Lower leg skin (tissue), 3 donors: ENCODE measurements around the gene ESYT2.

ENCODE experiments used
- POLR2A ChIP-seq, 2 donors: fragments of 450-650 bp; IDR thresholded peaks; one replicate each; pipeline ENCODE4 v1.6.1; 2016 to 2017; ENCODE audit warnings: antibody characterized with exemption in 2 of 2, mild to moderate bottlenecking in 1 of 2, moderate library complexity in 1 of 2
- TF ChIP-seq, protein P1 (sequence below), 3 donors: fragments of 450-650 bp; IDR thresholded peaks; one replicate each; pipeline ENCODE4 v1.5.1; 2016; ENCODE audit warnings: antibody characterized with exemption in 3 of 3, mild to moderate bottlenecking in 3 of 3, moderate library complexity in 2 of 3

DNA sequence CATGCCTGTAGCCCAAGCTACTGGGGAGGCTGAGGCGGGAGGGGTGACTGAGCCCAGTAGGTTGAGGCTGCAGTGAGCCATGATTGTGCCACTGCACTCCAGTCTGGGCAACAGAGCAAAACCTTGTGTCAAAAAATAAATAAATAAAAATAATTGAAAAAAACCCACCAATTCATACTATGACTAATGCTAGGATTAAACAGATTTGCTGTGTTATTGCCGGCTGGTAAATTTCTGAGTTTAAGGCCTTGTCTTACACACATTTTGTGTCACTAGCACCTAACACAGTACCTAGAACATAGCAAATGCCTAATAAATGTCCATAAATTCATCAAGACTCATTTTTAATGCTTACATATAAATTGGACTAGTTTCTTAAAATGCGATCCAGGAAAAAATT is 8.7 kb downstream of the ESYT2 start:
- no peak for TF ChIP-seq POLR2A (IDR thresholded peaks at IDR 0.05)
- TF ChIP-seq, protein P1, sequence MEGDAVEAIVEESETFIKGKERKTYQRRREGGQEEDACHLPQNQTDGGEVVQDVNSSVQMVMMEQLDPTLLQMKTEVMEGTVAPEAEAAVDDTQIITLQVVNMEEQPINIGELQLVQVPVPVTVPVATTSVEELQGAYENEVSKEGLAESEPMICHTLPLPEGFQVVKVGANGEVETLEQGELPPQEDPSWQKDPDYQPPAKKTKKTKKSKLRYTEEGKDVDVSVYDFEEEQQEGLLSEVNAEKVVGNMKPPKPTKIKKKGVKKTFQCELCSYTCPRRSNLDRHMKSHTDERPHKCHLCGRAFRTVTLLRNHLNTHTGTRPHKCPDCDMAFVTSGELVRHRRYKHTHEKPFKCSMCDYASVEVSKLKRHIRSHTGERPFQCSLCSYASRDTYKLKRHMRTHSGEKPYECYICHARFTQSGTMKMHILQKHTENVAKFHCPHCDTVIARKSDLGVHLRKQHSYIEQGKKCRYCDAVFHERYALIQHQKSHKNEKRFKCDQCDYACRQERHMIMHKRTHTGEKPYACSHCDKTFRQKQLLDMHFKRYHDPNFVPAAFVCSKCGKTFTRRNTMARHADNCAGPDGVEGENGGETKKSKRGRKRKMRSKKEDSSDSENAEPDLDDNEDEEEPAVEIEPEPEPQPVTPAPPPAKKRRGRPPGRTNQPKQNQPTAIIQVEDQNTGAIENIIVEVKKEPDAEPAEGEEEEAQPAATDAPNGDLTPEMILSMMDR (IDR thresholded peaks at IDR 0.05) = no peak
